ENCODE data around the gene RAB25. TPM values are rescaled to one million over a fixed set of nuclear protein-coding genes. Genes with fewer than 3 reads are reported as not detected.

Gene RAB25
- total and polyA plus RNA-seq, 2 of the 13 experiments (the other 11 are each of a cell fraction or from before 2014, with no cell fraction given), result 0.20 to 0.22 TPM

- TF ChIP-seq ZBED4 (CRISPR knock-in tag; IDR thresholded peaks at IDR 0.05; ENCODE audit: borderline replicate concordance), result no peak
- TF ChIP-seq, protein P1, sequence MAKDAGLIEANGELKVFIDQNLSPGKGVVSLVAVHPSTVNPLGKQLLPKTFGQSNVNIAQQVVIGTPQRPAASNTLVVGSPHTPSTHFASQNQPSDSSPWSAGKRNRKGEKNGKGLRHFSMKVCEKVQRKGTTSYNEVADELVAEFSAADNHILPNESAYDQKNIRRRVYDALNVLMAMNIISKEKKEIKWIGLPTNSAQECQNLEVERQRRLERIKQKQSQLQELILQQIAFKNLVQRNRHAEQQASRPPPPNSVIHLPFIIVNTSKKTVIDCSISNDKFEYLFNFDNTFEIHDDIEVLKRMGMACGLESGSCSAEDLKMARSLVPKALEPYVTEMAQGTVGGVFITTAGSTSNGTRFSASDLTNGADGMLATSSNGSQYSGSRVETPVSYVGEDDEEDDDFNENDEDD (CRISPR knock-in tag; IDR thresholded peaks at IDR 0.05; ENCODE audit: borderline replicate concordance), result no peak
- TF ChIP-seq MBD4 (IDR thresholded peaks at IDR 0.05; ENCODE audit: borderline replicate concordance, low read length), result no peak
- no peak for TF ChIP-seq KMT2A (CRISPR knock-in tag; IDR thresholded peaks at IDR 0.05)
- TF ChIP-seq ZNF20 (CRISPR knock-in tag; IDR thresholded peaks at IDR 0.05), result no peak
- peak; percentile 16; the same call in 1 of the 2 replicates for TF ChIP-seq GABPA (IDR thresholded peaks at IDR 0.05; ENCODE audit: low read depth, low read length)
- TF ChIP-seq GABPA (CRISPR knock-in tag; IDR thresholded peaks at IDR 0.05; ENCODE audit: low read depth), result peak; percentile 76
- no peak for TF ChIP-seq ZFP36 (IDR thresholded peaks at IDR 0.05; ENCODE audit: borderline replicate concordance, low read depth, low read length, partially characterized antibody)
- peak; percentile 71 for TF ChIP-seq NR2F6 (IDR thresholded peaks at IDR 0.05)
- TF ChIP-seq NR2F6 (CRISPR knock-in tag; IDR thresholded peaks at IDR 0.05), result peak; percentile 59
- no peak for TF ChIP-seq FLYWCH1 (CRISPR knock-in tag; IDR thresholded peaks at IDR 0.05)
- no peak for TF ChIP-seq NCOA1 (CRISPR knock-in tag; IDR thresholded peaks at IDR 0.05)
- TF ChIP-seq ZNF253 (CRISPR knock-in tag; IDR thresholded peaks at IDR 0.05; ENCODE audit: borderline replicate concordance), result no peak
- no peak for TF ChIP-seq HOXA7 (CRISPR knock-in tag; IDR thresholded peaks at IDR 0.05)
- no peak for TF ChIP-seq ARID5B (CRISPR knock-in tag; IDR thresholded peaks at IDR 0.05)
- TF ChIP-seq CENPT (CRISPR knock-in tag; IDR thresholded peaks at IDR 0.05; ENCODE audit: low read depth), result no peak
- TF ChIP-seq NR2C2 (CRISPR knock-in tag; IDR thresholded peaks at IDR 0.05; ENCODE audit: borderline replicate concordance), result peak; percentile 85
- no peak for TF ChIP-seq SOX5 (CRISPR knock-in tag; IDR thresholded peaks at IDR 0.05; ENCODE audit: borderline replicate concordance)
Observed at GRCh38 chr1:156082309-156083091, 21.5 kb downstream of the RAB25 start, which contains the start of gene MEX3A (continued).
